ENCODE results near the gene AUTS2.

Gene AUTS2

GRCh38 chr7:69598081-69598486 lies at the start of gene AUTS2:
TSS of gene AUTS2 (plus strand) at chr7:69598475. CDS start at chr7:69599654, 1,179 bp downstream.
- TF ChIP-seq CTCF (IDR thresholded peaks at IDR 0.05) = no peak
- Histone ChIP-seq H3K36me3 (no peaks in the 10 kb centered on the region), H3K9me3 (no peaks in the 10 kb centered on the region), H3K27me3 (peaks cover 97% of the 10 kb centered on the region), H3K4me1 (ENCODE audit: control insufficient read depth in 1 of 2, insufficient read depth in 1 of 2, low read depth in 1 of 2, low read length in 1 of 2) (peaks cover 20 to 28% of the 10 kb centered on the region in 2 experiments), H3K4me3 (ENCODE audit: low read depth in 1 of 2, low read length in 1 of 2) (peak within 1 kb of the TSS; percentile 54 to 59), H3K27ac (no peak within 1 kb of the TSS)

GRCh38 chr7:69550991-69551390 lies 47.3 kb upstream of the AUTS2 start:
- no peak for TF ChIP-seq CTCF (IDR thresholded peaks at IDR 0.05)
- Histone ChIP-seq H3K4me1 (ENCODE audit: control insufficient read depth in 1 of 2, insufficient read depth in 1 of 2, low read depth in 1 of 2, low read length in 1 of 2) (no peaks in the 10 kb centered on the region), H3K27ac (no peak overlapping the region), H3K9me3 (no peaks in the 10 kb centered on the region), H3K36me3 (no peaks in the 10 kb centered on the region), H3K4me3 (ENCODE audit: low read depth in 1 of 2, low read length in 1 of 2) (no peak overlapping the region), H3K27me3 (no peaks in the 10 kb centered on the region)

GRCh38 chr7:69553190-69553589 lies 45.1 kb upstream of the AUTS2 start:
- H3K9me3 ChIP-seq = no peaks in the 10 kb centered on the region
- H3K27ac ChIP-seq = no peak overlapping the region
- no peaks in the 10 kb centered on the region for H3K36me3 ChIP-seq
- no peak overlapping the region for H3K4me3 ChIP-seq (ENCODE audit: low read depth in 1 of 2, low read length in 1 of 2)
- no peaks in the 10 kb centered on the region for H3K27me3 ChIP-seq
- TF ChIP-seq CTCF (IDR thresholded peaks at IDR 0.05) = no peak
- no peaks in the 10 kb centered on the region for H3K4me1 ChIP-seq (ENCODE audit: control insufficient read depth in 1 of 2, insufficient read depth in 1 of 2, low read depth in 1 of 2, low read length in 1 of 2)

GRCh38 chr7:69561266-69561960 lies 36.9 kb upstream of the AUTS2 start:
- Histone ChIP-seq H3K27me3 (no peaks in the 10 kb centered on the region), H3K36me3 (no peaks in the 10 kb centered on the region), H3K4me3 (ENCODE audit: low read depth in 1 of 2, low read length in 1 of 2) (no peak overlapping the region), H3K4me1 (ENCODE audit: control insufficient read depth in 1 of 2, insufficient read depth in 1 of 2, low read depth in 1 of 2, low read length in 1 of 2) (no peaks in the 10 kb centered on the region), H3K27ac (no peak overlapping the region), H3K9me3 (no peaks in the 10 kb centered on the region)
- no peak for TF ChIP-seq CTCF (IDR thresholded peaks at IDR 0.05)

GRCh38 chr7:69564454-69565417 lies 33.5 kb upstream of the AUTS2 start:
- Histone ChIP-seq H3K9me3 (no peaks in the 10 kb centered on the region), H3K27ac (no peak overlapping the region), H3K27me3 (no peaks in the 10 kb centered on the region), H3K36me3 (no peaks in the 10 kb centered on the region), H3K4me3 (ENCODE audit: low read depth in 1 of 2, low read length in 1 of 2) (no peak overlapping the region), H3K4me1 (ENCODE audit: control insufficient read depth in 1 of 2, insufficient read depth in 1 of 2, low read depth in 1 of 2, low read length in 1 of 2) (no peaks in the 10 kb centered on the region)
- no peak for TF ChIP-seq CTCF (IDR thresholded peaks at IDR 0.05)

Measured in neutrophil (primary cell).